Limb (tissue), 2 donors: ENCODE results near the gene GASK1A.
"Not testable (repeated sequence)": the region's sequence is repeated elsewhere in the genome, so short reads cannot be mapped to it uniquely, and the experiment has no call there.

Experiments used
- DNase-seq, 2 donors: peaks; one replicate each; pipeline ENCODE4 v3.0.0-alpha.2; 2016; ENCODE audit errors: extremely low spot score in 2 of 2

Gene GASK1A

GRCh38 chr3:42979044-42979972 is at the start of gene GASK1A:
TSS of gene GASK1A (plus strand) at chr3:42979311. CDS start at chr3:42979643, 332 bp downstream.
- peak; percentile 32 to 78 for DNase-seq

- DNase-seq: no peak
Observed at GRCh38 chr3:42934111-42934510, 45.0 kb upstream of the GASK1A start.

GRCh38 chr3:42934910-42935309 is 44.2 kb upstream of the GASK1A start:
- DNase-seq: no peak

GRCh38 chr3:42935472-42935871 is 43.6 kb upstream of the GASK1A start:
- DNase-seq: no peak

GRCh38 chr3:42936157-42936981 is 42.7 kb upstream of the GASK1A start:
- DNase-seq: peak; percentile 48 to 73

- DNase-seq: no peak
Observed at GRCh38 chr3:42937334-42937733, 41.8 kb upstream of the GASK1A start.

GRCh38 chr3:42942693-42943092 is 36.4 kb upstream of the GASK1A start:
- DNase-seq: no peak

GRCh38 chr3:42946050-42946449 is 33.1 kb upstream of the GASK1A start:
- DNase-seq: no peak

- no peak for DNase-seq
Observed at GRCh38 chr3:42957573-42957972, 21.5 kb upstream of the GASK1A start.

- no peak for DNase-seq
Observed at GRCh38 chr3:42960282-42960681, 18.8 kb upstream of the GASK1A start.

- DNase-seq: no peak
Observed at GRCh38 chr3:42960786-42961185, 18.3 kb upstream of the GASK1A start.

- peak; percentile 59 to 77 for DNase-seq
Observed at GRCh38 chr3:42961633-42962032, 17.5 kb upstream of the GASK1A start.

GRCh38 chr3:42963269-42963668 is 15.8 kb upstream of the GASK1A start:
- no peak for DNase-seq

GRCh38 chr3:42964266-42964665 is 14.8 kb upstream of the GASK1A start:
- no peak for DNase-seq

- no peak for DNase-seq
Observed at GRCh38 chr3:42970557-42970956, 8.6 kb upstream of the GASK1A start.

GRCh38 chr3:42970976-42971772 is 7.9 kb upstream of the GASK1A start:
- DNase-seq: no peak

- not testable (repeated sequence) for DNase-seq
Observed at GRCh38 chr3:42974906-42975305, 4.2 kb upstream of the GASK1A start.

- DNase-seq: no peak
Observed at GRCh38 chr3:42975456-42975855, 3.7 kb upstream of the GASK1A start.

- DNase-seq: no peak
Observed at GRCh38 chr3:42975955-42976354, 3.2 kb upstream of the GASK1A start.

- DNase-seq: no peak
Observed at GRCh38 chr3:42980209-42980608, 1.1 kb downstream of the GASK1A start.

GRCh38 chr3:42980909-42981308 is 1.8 kb downstream of the GASK1A start:
- DNase-seq: no peak
